ENCODE data around the gene JAKMIP3. TPM values are rescaled to one million over a fixed set of nuclear protein-coding genes. Genes with fewer than 3 reads are reported as not detected.

JAKMIP3 gene
- polyA plus RNA-seq, 1 experiment: 0.26 TPM

GRCh38 chr10:132028706-132029105, 37.0 kb upstream of the JAKMIP3 start:
- H3K36me3 ChIP-seq (ENCODE audit: control insufficient read depth, insufficient read depth, low read length): no peaks in the 10 kb centered on the region
- CTCF ChIA-PET: interaction anchor here (0.8 kb wide), 1 partner anchor 132 kb away, joined by 3 read pairs; no protein-coding TSS in a partner anchor
- no peak overlapping the region for H3K4me3 ChIP-seq (ENCODE audit: low read depth, low read length)
- POLR2A ChIA-PET: no interaction called here
- peaks cover 12% of the 10 kb centered on the region for H3K27me3 ChIP-seq (ENCODE audit: control insufficient read depth, insufficient read depth, low read length)
- no peak for DNase-seq (ENCODE audit: low read depth)
- TF ChIP-seq CTCF (IDR thresholded peaks at IDR 0.05; ENCODE audit: insufficient read depth, low read depth, low read length): no peak

DNA sequence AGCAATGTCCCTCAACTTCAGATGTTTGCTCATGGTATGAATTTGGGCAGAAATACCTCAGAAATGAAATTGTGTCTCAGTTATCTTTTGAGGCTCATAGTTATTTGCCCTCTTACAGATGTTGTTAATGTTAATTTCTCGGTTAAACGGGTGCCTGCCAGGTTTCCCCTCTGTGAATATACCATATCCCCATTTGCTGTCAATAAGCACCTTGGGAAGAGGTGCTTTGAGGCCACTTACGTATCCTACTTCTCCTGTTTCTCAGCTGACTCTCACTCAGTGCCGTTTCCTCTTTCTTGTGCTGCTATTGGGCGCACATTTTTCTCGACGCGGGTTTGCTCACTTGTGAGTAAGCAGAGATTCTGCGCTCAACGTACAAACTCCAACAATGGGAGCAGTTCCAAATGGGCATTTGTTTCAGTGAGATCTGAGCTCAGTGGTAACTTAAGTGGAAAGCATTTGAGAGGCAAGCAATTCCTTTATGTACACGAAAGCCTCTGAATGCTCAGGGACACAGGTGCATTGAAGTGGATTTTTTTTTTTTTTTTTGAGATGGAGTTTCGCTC, 34.8 kb upstream of the JAKMIP3 start:
- H3K27me3 ChIP-seq (ENCODE audit: control insufficient read depth, insufficient read depth, low read length): peaks cover 21% of the 10 kb centered on the region
- H3K4me3 ChIP-seq (ENCODE audit: low read depth, low read length): no peak overlapping the region
- no peak for TF ChIP-seq CTCF (IDR thresholded peaks at IDR 0.05; ENCODE audit: insufficient read depth, low read depth, low read length)
- ChIA-PET CTCF (interaction anchor here (1.4 kb wide), 1 partner anchor 8 kb away, joined by 6 read pairs; no protein-coding TSS in a partner anchor), POLR2A (interaction anchor here (0.6 kb wide), 1 partner anchor 1800 kb away, joined by 4 read pairs; no protein-coding TSS in a partner anchor)
- H3K36me3 ChIP-seq (ENCODE audit: control insufficient read depth, insufficient read depth, low read length): no peaks in the 10 kb centered on the region
- no peak for DNase-seq (ENCODE audit: low read depth)

- H3K27me3 ChIP-seq (ENCODE audit: control insufficient read depth, insufficient read depth, low read length): peaks cover 29% of the 10 kb centered on the region
- CTCF ChIA-PET: interaction anchor here (1.2 kb wide), 1 partner anchor 11 kb away, joined by 4 read pairs; no protein-coding TSS in a partner anchor
- no peak overlapping the region for H3K4me3 ChIP-seq (ENCODE audit: low read depth, low read length)
- DNase-seq (ENCODE audit: low read depth): no peak
- POLR2A ChIA-PET: no interaction called here
- no peaks in the 10 kb centered on the region for H3K36me3 ChIP-seq (ENCODE audit: control insufficient read depth, insufficient read depth, low read length)
- TF ChIP-seq CTCF (IDR thresholded peaks at IDR 0.05; ENCODE audit: insufficient read depth, low read depth, low read length): no peak
Measured at GRCh38 chr10:132033632-132034031, 32.1 kb upstream of the JAKMIP3 start.

DNA sequence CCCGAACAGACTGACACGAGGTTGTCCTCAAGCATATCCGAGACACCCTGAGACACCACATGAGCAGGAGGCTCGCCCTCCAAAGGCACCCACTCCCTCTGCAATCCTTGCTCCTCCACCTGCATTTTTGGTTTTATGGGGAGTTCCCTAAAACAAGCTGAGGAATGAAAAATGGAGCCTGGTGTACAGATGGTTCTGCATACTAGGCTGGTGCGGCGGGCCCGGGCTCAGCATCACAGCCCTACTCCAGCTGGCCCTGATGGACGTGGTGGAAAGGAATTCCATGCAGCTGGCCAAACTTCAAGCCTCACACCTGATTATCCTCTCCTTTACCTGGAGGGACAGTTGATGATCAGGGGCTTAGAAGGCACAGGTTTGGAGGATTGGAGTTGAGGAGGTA, 30.3 kb upstream of the JAKMIP3 start:
- H3K27me3 ChIP-seq (ENCODE audit: control insufficient read depth, insufficient read depth, low read length): peaks cover 25% of the 10 kb centered on the region

More for the DNA sequence above, 30.3 kb upstream of the JAKMIP3 start:
- CTCF ChIA-PET: interaction anchor here (1.2 kb wide), 1 partner anchor 150 kb away, joined by 3 read pairs; no protein-coding TSS in a partner anchor
- TF ChIP-seq CTCF (IDR thresholded peaks at IDR 0.05; ENCODE audit: insufficient read depth, low read depth, low read length): no peak
- Histone ChIP-seq H3K4me3 (ENCODE audit: low read depth, low read length) (no peak overlapping the region), H3K36me3 (ENCODE audit: control insufficient read depth, insufficient read depth, low read length) (no peaks in the 10 kb centered on the region)
- POLR2A ChIA-PET: no interaction called here
- DNase-seq (ENCODE audit: low read depth): no peak

Data from BJ (cell line).